ENCODE results near the gene OR5H6. TPM values are rescaled to one million over a fixed set of nuclear protein-coding genes. Genes with fewer than 3 reads are reported as not detected.

Gene OR5H6
- total and polyA plus RNA-seq, 4 donors: not detected

DNA sequence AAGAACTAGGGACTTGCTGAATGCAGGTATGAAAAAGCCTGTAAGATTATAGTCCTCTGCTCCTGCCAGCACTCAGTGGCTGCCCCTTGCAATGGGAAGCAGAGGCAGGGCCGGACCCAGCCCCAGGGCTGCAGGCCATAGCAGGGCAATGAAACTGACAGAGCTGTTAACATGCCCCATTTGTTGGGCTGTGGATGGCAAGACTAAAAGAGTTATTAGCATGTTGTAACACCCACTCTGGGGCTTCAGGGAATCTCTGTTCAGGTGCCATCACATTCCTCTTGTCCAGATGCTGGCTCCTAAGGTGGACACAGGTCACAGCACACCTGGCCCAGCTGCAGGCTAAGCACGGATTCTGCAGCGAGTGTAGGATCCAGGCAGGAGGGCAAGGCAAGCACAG lies 10.9 kb downstream of the OR5H6 start:
- Histone ChIP-seq H3K27ac (ENCODE audit: low read depth in 1 of 2, low read length in 2 of 2) (no peak overlapping the region), H3K27me3 (ENCODE audit: control insufficient read depth in 4 of 4, insufficient read depth in 4 of 4, low read length in 3 of 4) (no peaks in the 10 kb centered on the region), H3K4me3 (ENCODE audit: low read depth in 1 of 3, low read length in 3 of 3) (peak overlapping the region in 1 of 3 donors; percentile 23), H3K36me3 (ENCODE audit: control insufficient read depth in 4 of 4, insufficient read depth in 3 of 4, low read depth in 1 of 4, low read length in 3 of 4) (no peaks in the 10 kb centered on the region), H3K4me1 (ENCODE audit: control insufficient read depth in 4 of 4, insufficient read depth in 4 of 4, low read length in 3 of 4) (no peaks in the 10 kb centered on the region), H3K9me3 (ENCODE audit: control insufficient read depth in 4 of 4, low read length in 3 of 4) (peaks cover 3 to 15% (median 8%) of the 10 kb centered on the region in 4 donors), H3K9ac (ENCODE audit: low read depth in 1 of 2, low read length in 2 of 2) (no peak overlapping the region)
- WGBS: 88% methylated on average over 3 of the region's 3 CpGs
- no peak for DNase-seq (ENCODE audit: low spot score)
- no peak for TF ChIP-seq HNF4A (conservative IDR thresholded peaks at IDR 0.05)
- no peak for TF ChIP-seq GABPA (IDR thresholded peaks at IDR 0.05 in 1 of 2, conservative IDR thresholded peaks at IDR 0.05 in 1 of 2)
- no peak for TF ChIP-seq FOXA1 (IDR thresholded peaks at IDR 0.05)

DNA sequence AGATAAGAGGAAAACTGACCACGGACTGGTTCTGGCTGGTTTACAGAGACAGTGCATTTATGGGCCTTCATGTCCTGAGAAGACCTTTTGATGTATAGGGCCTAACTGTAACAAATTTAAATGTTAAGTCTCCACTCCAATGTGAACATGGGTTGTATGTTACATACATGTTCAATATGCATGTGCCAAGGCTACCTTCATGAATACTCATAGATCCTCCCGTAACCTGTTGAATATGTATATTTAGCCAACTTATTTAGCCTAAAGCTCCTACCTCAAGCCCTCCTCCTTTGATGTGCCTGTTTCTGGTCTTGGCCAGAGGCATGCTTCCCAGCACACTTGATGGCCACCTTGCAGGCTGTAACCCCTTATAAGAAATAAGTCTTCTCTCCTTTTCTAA lies 18.2 kb downstream of the OR5H6 start, which contains the start of gene OR5H2:
Gene OR5H2 (plus strand): TSS at position 301 of the 400 bp plus-strand sequence. CDS start 398 bp downstream, outside the sequence.
- H3K4me1 ChIP-seq (ENCODE audit: control insufficient read depth in 4 of 4, insufficient read depth in 4 of 4, low read length in 3 of 4): no peaks in the 10 kb centered on the region
- H3K9ac ChIP-seq (ENCODE audit: low read depth in 1 of 2, low read length in 2 of 2): no peak within 1 kb of the TSS
- no peak for TF ChIP-seq FOXA2 (IDR thresholded peaks at IDR 0.05)
- no peak within 1 kb of the TSS for H3K27ac ChIP-seq (ENCODE audit: low read depth in 1 of 2, low read length in 2 of 2)
- DNase-seq (ENCODE audit: low spot score): no peak
- no peak within 1 kb of the TSS for H3K4me3 ChIP-seq (ENCODE audit: low read depth in 1 of 3, low read length in 3 of 3)
- H3K27me3 ChIP-seq (ENCODE audit: control insufficient read depth in 4 of 4, insufficient read depth in 4 of 4, low read length in 3 of 4): no peaks in the 10 kb centered on the region
- 64% methylated on average over 2 of the region's 2 CpGs for WGBS
- no peaks in the 10 kb centered on the region for H3K36me3 ChIP-seq (ENCODE audit: control insufficient read depth in 4 of 4, insufficient read depth in 3 of 4, low read depth in 1 of 4, low read length in 3 of 4)
- H3K9me3 ChIP-seq (ENCODE audit: control insufficient read depth in 4 of 4, low read length in 3 of 4): no peaks in the 10 kb centered on the region

- Histone ChIP-seq H3K9ac (ENCODE audit: low read depth in 1 of 2, low read length in 2 of 2) (no peak overlapping the region), H3K27me3 (ENCODE audit: control insufficient read depth in 4 of 4, insufficient read depth in 4 of 4, low read length in 3 of 4) (no peaks in the 10 kb centered on the region), H3K36me3 (ENCODE audit: control insufficient read depth in 4 of 4, insufficient read depth in 3 of 4, low read depth in 1 of 4, low read length in 3 of 4) (no peaks in the 10 kb centered on the region), H3K9me3 (ENCODE audit: control insufficient read depth in 4 of 4, low read length in 3 of 4) (no peaks in the 10 kb centered on the region), H3K4me1 (ENCODE audit: control insufficient read depth in 4 of 4, insufficient read depth in 4 of 4, low read length in 3 of 4) (peaks cover 0 to 3% (median 0%) of the 10 kb centered on the region in 4 donors), H3K4me3 (ENCODE audit: low read depth in 1 of 3, low read length in 3 of 3) (no peak overlapping the region), H3K27ac (ENCODE audit: low read depth in 1 of 2, low read length in 2 of 2) (no peak overlapping the region)
- WGBS: 39% methylated on average over 1 of the region's 1 CpG
- TF ChIP-seq ZBTB33 (IDR thresholded peaks at IDR 0.05) (no peak), TAF1 (conservative IDR thresholded peaks at IDR 0.05) (no peak), RAD21 (IDR thresholded peaks at IDR 0.05) (no peak), EGR1 (IDR thresholded peaks at IDR 0.05; ENCODE audit: low read depth in 2 of 2) (no peak), RXRA (IDR thresholded peaks at IDR 0.05) (no peak), CTCF (IDR thresholded peaks at IDR 0.05; ENCODE audit: low read depth, low read length, missing input control) (no peak), JUND (IDR thresholded peaks at IDR 0.05) (no peak), REST (IDR thresholded peaks at IDR 0.05) (no peak), SP1 (IDR thresholded peaks at IDR 0.05) (no peak), HNF4A (conservative IDR thresholded peaks at IDR 0.05) (no peak), HNF4G (IDR thresholded peaks at IDR 0.05) (no peak), FOXA2 (IDR thresholded peaks at IDR 0.05) (no peak), NR2F2 (IDR thresholded peaks at IDR 0.05) (no peak), GABPA (IDR thresholded peaks at IDR 0.05 in 1 of 2, conservative IDR thresholded peaks at IDR 0.05 in 1 of 2) (no peak), YY1 (IDR thresholded peaks at IDR 0.05) (no peak), FOXA1 (IDR thresholded peaks at IDR 0.05) (no peak)
- TF ChIP-seq, protein P1, sequence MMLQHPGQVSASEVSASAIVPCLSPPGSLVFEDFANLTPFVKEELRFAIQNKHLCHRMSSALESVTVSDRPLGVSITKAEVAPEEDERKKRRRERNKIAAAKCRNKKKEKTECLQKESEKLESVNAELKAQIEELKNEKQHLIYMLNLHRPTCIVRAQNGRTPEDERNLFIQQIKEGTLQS (IDR thresholded peaks at IDR 0.05): no peak
- no peak for DNase-seq (ENCODE audit: low spot score)
Measured at GRCh38 chr3:98290916-98291315, 26.9 kb downstream of the OR5H6 start.

Data from liver (tissue), 9 donors.